Naive thymus-derived CD4-positive, alpha-beta T cell (primary cell): ENCODE data around the gene UBASH3B. TPM values are rescaled to one million over a fixed set of nuclear protein-coding genes. Genes with fewer than 3 reads are reported as not detected.

Experiments used
- ATAC-seq: fragments of 150-1000 bp; cut with Tn5 transposase; 2 replicates; pipeline ENCODE4 v1.10.0; 2021; ENCODE audit warnings: mild to moderate bottlenecking, moderate library complexity
- CTCF ChIA-PET: fragments of 350-600 bp; sonication (Branson Sonifier 250); formaldehyde crosslinking; loops from one replicate; lab custom pipeline; 2021; ENCODE audit warnings: antibody characterized with exemption; lab: Charles Lee
- POLR2A ChIA-PET: fragments of 350-600 bp; sonication (Branson Sonifier 250); formaldehyde crosslinking; loops from one replicate; lab custom pipeline; 2021; ENCODE audit warnings: antibody characterized with exemption, inconsistent platforms; lab: Charles Lee
- DNase-seq, 9 donors: peaks; one replicate each; pipeline versions ENCODE4 v3.0.0 to v3.0.0-alpha.2; 2020 to 2022; ENCODE audit warnings: mixed read lengths in 1 of 9
- H3K27ac ChIP-seq: one replicate; pipeline ENCODE4 v1.7.0; 2013; ENCODE audit warnings: mild to moderate bottlenecking, low read depth, low read length, moderate library complexity
- H3K27me3 ChIP-seq, 2 donors: one replicate each; pipeline ENCODE4 v1.7.0; 2013; ENCODE audit warnings: low read length in 2 of 2, mild to moderate bottlenecking in 2 of 2, moderate library complexity in 2 of 2; ENCODE audit not compliant: control insufficient read depth in 2 of 2, insufficient read depth in 2 of 2
- H3K36me3 ChIP-seq, 3 experiments: 1 replicate in 2 of 3; 2 replicates in 1 of 3; pipeline ENCODE4 v1.7.0; 2013; ENCODE audit warnings: low read length in 3 of 3, mild to moderate bottlenecking in 3 of 3, moderate library complexity in 1 of 3; ENCODE audit not compliant: insufficient read depth in 3 of 3, control insufficient read depth in 2 of 3
- H3K4me1 ChIP-seq, 2 donors: one replicate each; pipeline ENCODE4 v1.7.0; 2013; ENCODE audit warnings: low read length in 2 of 2, mild to moderate bottlenecking in 2 of 2, moderate library complexity in 1 of 2; ENCODE audit not compliant: control insufficient read depth in 2 of 2, insufficient read depth in 2 of 2
- H3K4me3 ChIP-seq: 2 replicates; pipeline ENCODE4 v1.7.0; 2013; ENCODE audit warnings: mild to moderate bottlenecking, low read length
- H3K9me3 ChIP-seq, 3 experiments: 1 replicate in 2 of 3; 2 replicates in 1 of 3; pipeline ENCODE4 v1.7.0; 2013; ENCODE audit warnings: low read length in 3 of 3; ENCODE audit not compliant: control insufficient read depth in 2 of 3
- H3K27ac Mint-ChIP-seq, 9 donors: one replicate each; pipeline ENCODE4 v1.8.0; 2020 to 2022; ENCODE audit warnings: mixed read lengths in 9 of 9, mild to moderate bottlenecking in 8 of 9, moderate library complexity in 5 of 9, inconsistent platforms in 2 of 9
- H3K27me3 Mint-ChIP-seq, 5 donors: one replicate each; pipeline ENCODE4 v1.8.0; 2021 to 2022; ENCODE audit warnings: mixed read lengths in 5 of 5, mild to moderate bottlenecking in 1 of 5
- H3K36me3 Mint-ChIP-seq, 5 donors: one replicate each; pipeline ENCODE4 v1.8.0; 2020 to 2022; ENCODE audit warnings: mixed read lengths in 5 of 5, mild to moderate bottlenecking in 3 of 5, inconsistent platforms in 1 of 5
- H3K4me1 Mint-ChIP-seq, 7 donors: one replicate each; pipeline ENCODE4 v1.8.0; 2020 to 2022; ENCODE audit warnings: mixed read lengths in 7 of 7, mild to moderate bottlenecking in 3 of 7, inconsistent platforms in 1 of 7
- H3K4me3 Mint-ChIP-seq, 10 donors: one replicate each; pipeline ENCODE4 v1.8.0; 2020 to 2022; ENCODE audit warnings: mild to moderate bottlenecking in 10 of 10, mixed read lengths in 10 of 10, moderate library complexity in 6 of 10, inconsistent platforms in 2 of 10
- H3K9me3 Mint-ChIP-seq, 11 donors: one replicate each; pipeline ENCODE4 v1.8.0; 2020 to 2022; ENCODE audit warnings: mixed read lengths in 11 of 11, mild to moderate bottlenecking in 4 of 11, inconsistent platforms in 1 of 11, moderate library complexity in 1 of 11
- intact Hi-C, 2 donors: fragments of 100-400 bp; cut with micrococcal nuclease; formaldehyde crosslinking; loops; one replicate each; pipeline ENCODE4 v1.15.1; 2023
- polyA plus RNA-seq, 2 donors: library from polyadenylated mRNA; unstranded; fragments of 300-500 nt; fragmentation: Illumina TruSeq; gene quantifications; one replicate each; pipeline ENCODE4 v1.2.3, GENCODE V29; 2021
- total RNA-seq, 6 experiments: library from RNA in 5 of 6; stranded (reverse) in 5 of 6; gene quantifications; 1 replicate in 5 of 6; 2 replicates in 1 of 6; pipeline ENCODE4 v1.2.3 and lab custom pipeline; 2021 to 2026

UBASH3B gene
- total and polyA plus RNA-seq, 7 experiments from 2014 or later: 10.3 to 49.8 (median 42.3) TPM

- ATAC-seq (peak; percentile 57), DNase-seq (peak in 7 of 9 donors; percentile 27 to 63 (median 54))
- ChIA-PET CTCF (interaction anchor here (0.5 to 8.7 kb wide), 38 partner anchors 9 to 176 kb away, joined by 3 to 88 read pairs (median 5); partner anchors contain the start of gene UBASH3B), POLR2A (interaction anchor here (0.7 to 4.0 kb wide), 17 partner anchors 9 to 299 kb away, joined by 3 to 34 read pairs (median 3); partner anchors contain the start of gene UBASH3B)
- Histone ChIP-seq H3K27ac (no peak overlapping the region), H3K36me3 (no peaks in the 10 kb centered on the region), H3K4me3 (no peak overlapping the region), H3K27me3 (no peaks in the 10 kb centered on the region), H3K4me1 (peaks cover 11 to 27% of the 10 kb centered on the region in 2 donors), H3K9me3 (no peaks in the 10 kb centered on the region)
- intact Hi-C loops: loop anchor here (1.0 to 2.0 kb wide), 10 partner anchors 10 to 174 kb away; partner anchors contain the start of gene UBASH3B (in 2 of the 2)
- Mint-ChIP-seq H3K27ac (peak overlapping the region in 5 of 9 donors; percentile 43 to 79 (median 60)), H3K27me3 (peaks cover 0 to 11% (median 0%) of the 10 kb centered on the region in 5 donors), H3K36me3 (peaks cover 0 to 6% (median 0%) of the 10 kb centered on the region in 5 donors), H3K4me1 (peaks cover 23 to 87% (median 68%) of the 10 kb centered on the region in 7 donors), H3K4me3 (peak overlapping the region in 6 of 10 donors; percentile 0 to 38 (median 26)), H3K9me3 (no peaks in the 10 kb centered on the region)
Observed at GRCh38 chr11:122754553-122755322, 99.2 kb downstream of the UBASH3B start.

GRCh38 chr11:122755409-122755808, 99.9 kb downstream of the UBASH3B start:
- H3K4me3 Mint-ChIP-seq: no peak overlapping the region
- Histone ChIP-seq H3K9me3 (no peaks in the 10 kb centered on the region), H3K36me3 (no peaks in the 10 kb centered on the region), H3K27ac (no peak overlapping the region), H3K4me3 (no peak overlapping the region), H3K27me3 (no peaks in the 10 kb centered on the region), H3K4me1 (peaks cover 11 to 27% of the 10 kb centered on the region in 2 donors)
- CTCF ChIA-PET: interaction anchor here (0.5 to 8.7 kb wide), 39 partner anchors 10 to 180 kb away, joined by 3 to 88 read pairs (median 5); partner anchors contain the start of gene UBASH3B
- POLR2A ChIA-PET: interaction anchor here (0.6 to 4.0 kb wide), 18 partner anchors 10 to 299 kb away, joined by 3 to 34 read pairs (median 3); partner anchors contain the start of gene UBASH3B
- peaks cover 0 to 11% (median 0%) of the 10 kb centered on the region in 5 donors for H3K27me3 Mint-ChIP-seq
- intact Hi-C loops: loop anchor here in 1 of 2 donors (2.0 kb wide), 2 partner anchors 25 to 59 kb away; no protein-coding TSS in a partner anchor
- peaks cover 0 to 6% (median 0%) of the 10 kb centered on the region in 5 donors for H3K36me3 Mint-ChIP-seq
- no peaks in the 10 kb centered on the region for H3K9me3 Mint-ChIP-seq
- DNase-seq (no peak), ATAC-seq (no peak)
- peaks cover 29 to 85% (median 67%) of the 10 kb centered on the region in 7 donors for H3K4me1 Mint-ChIP-seq
- H3K27ac Mint-ChIP-seq: peak overlapping the region in 1 of 9 donors; percentile 5

GRCh38 chr11:122755941-122756340, 100.4 kb downstream of the UBASH3B start:
- no peak for ATAC-seq
- H3K9me3 ChIP-seq: no peaks in the 10 kb centered on the region
- intact Hi-C loops: loop anchor here (1.0 to 2.0 kb wide), 5 partner anchors 25 to 176 kb away; no protein-coding TSS in a partner anchor
- POLR2A ChIA-PET: interaction anchor here (0.6 to 4.0 kb wide), 16 partner anchors 10 to 176 kb away, joined by 3 to 34 read pairs (median 5); partner anchors contain the start of gene UBASH3B
- CTCF ChIA-PET: interaction anchor here (0.5 to 8.7 kb wide), 32 partner anchors 11 to 181 kb away, joined by 3 to 88 read pairs (median 5); partner anchors contain the start of gene UBASH3B
- no peak for DNase-seq
- H3K9me3 Mint-ChIP-seq: no peaks in the 10 kb centered on the region
- peaks cover 28 to 81% (median 62%) of the 10 kb centered on the region in 7 donors for H3K4me1 Mint-ChIP-seq
- no peaks in the 10 kb centered on the region for H3K36me3 ChIP-seq
- peaks cover 0 to 11% (median 0%) of the 10 kb centered on the region in 5 donors for H3K27me3 Mint-ChIP-seq
- no peak overlapping the region for H3K4me3 ChIP-seq
- H3K27ac ChIP-seq: no peak overlapping the region
- peak overlapping the region in 8 of 9 donors; percentile 5 to 81 (median 52) for H3K27ac Mint-ChIP-seq
- no peaks in the 10 kb centered on the region for H3K27me3 ChIP-seq
- H3K36me3 Mint-ChIP-seq: peaks cover 0 to 6% (median 0%) of the 10 kb centered on the region in 5 donors
- H3K4me3 Mint-ChIP-seq: peak overlapping the region in 2 of 10 donors; percentile 37 to 47
- H3K4me1 ChIP-seq: peaks cover 11 to 27% of the 10 kb centered on the region in 2 donors

GRCh38 chr11:122756417-122756816, 100.9 kb downstream of the UBASH3B start:
- H3K4me3 Mint-ChIP-seq: peak overlapping the region in 3 of 10 donors; percentile 12 to 47 (median 37)

GRCh38 chr11:122757201-122757600, 101.7 kb downstream of the UBASH3B start:
- ChIA-PET POLR2A (interaction anchor here (1.0 to 4.0 kb wide), 3 partner anchors 82 to 100 kb away, joined by 3 to 34 read pairs (median 5); partner anchors contain the start of gene UBASH3B), CTCF (interaction anchor here (0.6 to 8.7 kb wide), 10 partner anchors 12 to 178 kb away, joined by 4 to 88 read pairs (median 37); partner anchors contain the start of gene UBASH3B)
- Mint-ChIP-seq H3K27me3 (peaks cover 0 to 11% (median 0%) of the 10 kb centered on the region in 5 donors), H3K4me3 (no peak overlapping the region), H3K9me3 (no peaks in the 10 kb centered on the region), H3K4me1 (peaks cover 22 to 74% (median 50%) of the 10 kb centered on the region in 7 donors), H3K27ac (no peak overlapping the region), H3K36me3 (peaks cover 0 to 5% (median 0%) of the 10 kb centered on the region in 5 donors)
- ATAC-seq: no peak
- H3K9me3 ChIP-seq: no peaks in the 10 kb centered on the region
- no peaks in the 10 kb centered on the region for H3K36me3 ChIP-seq
- no peak overlapping the region for H3K4me3 ChIP-seq
- intact Hi-C loops: no loop called here
- no peak for DNase-seq
- peaks cover 11 to 27% of the 10 kb centered on the region in 2 donors for H3K4me1 ChIP-seq
- H3K27ac ChIP-seq: no peak overlapping the region
- no peaks in the 10 kb centered on the region for H3K27me3 ChIP-seq

More at GRCh38 chr11:122756417-122756816, 100.9 kb downstream of the UBASH3B start:
- POLR2A ChIA-PET: interaction anchor here (0.6 to 4.0 kb wide), 12 partner anchors 11 to 131 kb away, joined by 3 to 34 read pairs (median 8); partner anchors contain the start of gene UBASH3B
- ATAC-seq: peak; percentile 95
- CTCF ChIA-PET: interaction anchor here (0.5 to 8.7 kb wide), 30 partner anchors 11 to 179 kb away, joined by 3 to 88 read pairs (median 6); partner anchors contain the start of gene UBASH3B
- Histone ChIP-seq H3K27ac (no peak overlapping the region), H3K9me3 (no peaks in the 10 kb centered on the region), H3K4me3 (no peak overlapping the region), H3K4me1 (peaks cover 11 to 27% of the 10 kb centered on the region in 2 donors), H3K27me3 (no peaks in the 10 kb centered on the region), H3K36me3 (no peaks in the 10 kb centered on the region)
- peak overlapping the region; percentile 5 to 81 (median 65) for H3K27ac Mint-ChIP-seq
- H3K4me1 Mint-ChIP-seq: peaks cover 26 to 81% (median 57%) of the 10 kb centered on the region in 7 donors
- peak in 8 of 9 donors; percentile 25 to 67 (median 48) for DNase-seq
- H3K27me3 Mint-ChIP-seq: peaks cover 0 to 11% (median 0%) of the 10 kb centered on the region in 5 donors
- H3K9me3 Mint-ChIP-seq: no peaks in the 10 kb centered on the region
- H3K36me3 Mint-ChIP-seq: peaks cover 0 to 6% (median 0%) of the 10 kb centered on the region in 5 donors
- intact Hi-C loops: loop anchor here in 1 of 2 donors (1.0 kb wide), 3 partner anchors 25 to 176 kb away; no protein-coding TSS in a partner anchor
